Endodermal cell (in vitro differentiated cells): Measurements from ENCODE around the gene LIN9. TPM values are rescaled to one million over a fixed set of nuclear protein-coding genes. Genes with fewer than 3 reads are reported as not detected.
"Not testable (repeated sequence)": the region's sequence is repeated elsewhere in the genome, so short reads cannot be mapped to it uniquely, and the experiment has no call there.

ENCODE experiments used
- DNase-seq: peaks from one replicate; pipeline ENCODE4 v3.0.0-alpha.2; 2017
- H3K27ac ChIP-seq: 2 replicates; pipeline ENCODE4 v1.5.1; 2013; ENCODE audit warnings: mild to moderate bottlenecking, low read depth, low read length, moderate library complexity
- H3K27me3 ChIP-seq: 2 replicates; pipeline ENCODE4 v1.6.1; 2013; ENCODE audit warnings: mild to moderate bottlenecking, low read length, moderate library complexity; ENCODE audit not compliant: insufficient read depth, control insufficient read depth, poor library complexity, severe bottlenecking
- H3K36me3 ChIP-seq: 2 replicates; pipeline ENCODE4 v1.7.0; 2013; ENCODE audit warnings: mild to moderate bottlenecking, low read length, moderate library complexity; ENCODE audit not compliant: control insufficient read depth, insufficient read depth
- H3K4me1 ChIP-seq: one replicate; pipeline ENCODE4 v1.7.0; 2013; ENCODE audit warnings: low read length; ENCODE audit not compliant: control insufficient read depth, insufficient read depth
- H3K4me3 ChIP-seq: 2 replicates; pipeline ENCODE4 v1.5.1; 2013; ENCODE audit warnings: mild to moderate bottlenecking, low read length, moderate library complexity
- H3K9ac ChIP-seq: 2 replicates; pipeline ENCODE4 v1.6.1; 2013; ENCODE audit warnings: mild to moderate bottlenecking, low read length, moderate library complexity; ENCODE audit not compliant: poor library complexity, severe bottlenecking; ENCODE audit errors: extremely low read depth
- H3K9me3 ChIP-seq: 2 replicates; pipeline ENCODE4 v1.6.1; 2013; ENCODE audit warnings: mild to moderate bottlenecking, low read length, moderate library complexity; ENCODE audit not compliant: control insufficient read depth
- H3K27ac Mint-ChIP-seq: 2 replicates; pipeline ENCODE4 v1.8.0; 2020; ENCODE audit warnings: mixed read lengths
- H3K27me3 Mint-ChIP-seq: 2 replicates; pipeline ENCODE4 v1.8.0; 2021; ENCODE audit warnings: mild to moderate bottlenecking, mixed read lengths; ENCODE audit not compliant: insufficient read depth
- H3K36me3 Mint-ChIP-seq: 2 replicates; pipeline ENCODE4 v1.8.0; 2020; ENCODE audit warnings: low read depth, mixed read lengths
- H3K4me1 Mint-ChIP-seq: 2 replicates; pipeline ENCODE4 v1.8.0; 2020; ENCODE audit warnings: mixed read lengths
- H3K4me3 Mint-ChIP-seq: 2 replicates; pipeline ENCODE4 v1.8.0; 2020; ENCODE audit warnings: mild to moderate bottlenecking, moderate library complexity, mixed read lengths
- H3K9me3 Mint-ChIP-seq: 2 replicates; pipeline ENCODE4 v1.8.0; 2020; ENCODE audit warnings: mild to moderate bottlenecking, mixed read lengths
- WGBS, 2 experiments: methylation state at CpG; one replicate each; pipeline versions ENCODE4 v1.1.5 to v1.1.7; 2013; ENCODE audit warnings: missing lambda C conversion rate in 2 of 2, mixed read lengths in 1 of 2; ENCODE audit not compliant: insufficient coverage in 1 of 2, insufficient read length in 1 of 2; 5-methylcytosine and 5-hydroxymethylcytosine counted together
- total RNA-seq, 2 donors: library from RNA; stranded (reverse); fragmentation: NEBNext Ultra II Directional in 1 of 2; extraction: Animal tissue kit (Norgen Biotek cat#: 25700) in 1 of 2; gene quantifications; 2 replicates in 1 of 2; 3 replicates in 1 of 2; pipeline ENCODE4 v1.2.1, GENCODE V29; 2021
- TF ChIP-seq, protein P1 (sequence below): fragments of 200-600 bp; sonication (generic); conservative IDR thresholded peaks from 2 replicates; pipeline ENCODE4 v1.5.0; 2021; ENCODE audit warnings: antibody characterized with exemption, mild to moderate bottlenecking

LIN9 gene
- total RNA-seq, 2 donors from 2014 or later, result 9.9 to 11.3 TPM

DNA sequence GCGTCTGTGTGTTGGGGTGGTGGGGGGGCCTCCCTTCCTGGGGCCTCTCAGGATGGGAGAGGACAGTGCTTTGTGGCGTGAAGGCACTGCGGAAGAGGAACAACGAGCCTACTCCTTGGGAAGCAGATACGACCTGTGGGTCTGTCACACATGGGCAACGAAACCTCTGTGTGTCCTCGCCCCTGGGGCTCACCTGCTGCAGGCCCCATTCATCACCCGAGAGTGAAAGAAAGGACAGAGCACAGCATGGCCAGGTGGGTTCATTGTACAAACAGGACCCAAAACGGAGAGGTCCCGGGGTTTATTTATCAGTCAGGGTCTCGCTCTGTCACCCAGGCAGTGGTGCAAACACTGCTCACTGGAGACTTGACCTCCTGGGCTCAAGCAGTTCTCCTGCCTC is 40.1 kb upstream of the LIN9 start:
- DNase-seq, result no peak
- TF ChIP-seq, protein P1, sequence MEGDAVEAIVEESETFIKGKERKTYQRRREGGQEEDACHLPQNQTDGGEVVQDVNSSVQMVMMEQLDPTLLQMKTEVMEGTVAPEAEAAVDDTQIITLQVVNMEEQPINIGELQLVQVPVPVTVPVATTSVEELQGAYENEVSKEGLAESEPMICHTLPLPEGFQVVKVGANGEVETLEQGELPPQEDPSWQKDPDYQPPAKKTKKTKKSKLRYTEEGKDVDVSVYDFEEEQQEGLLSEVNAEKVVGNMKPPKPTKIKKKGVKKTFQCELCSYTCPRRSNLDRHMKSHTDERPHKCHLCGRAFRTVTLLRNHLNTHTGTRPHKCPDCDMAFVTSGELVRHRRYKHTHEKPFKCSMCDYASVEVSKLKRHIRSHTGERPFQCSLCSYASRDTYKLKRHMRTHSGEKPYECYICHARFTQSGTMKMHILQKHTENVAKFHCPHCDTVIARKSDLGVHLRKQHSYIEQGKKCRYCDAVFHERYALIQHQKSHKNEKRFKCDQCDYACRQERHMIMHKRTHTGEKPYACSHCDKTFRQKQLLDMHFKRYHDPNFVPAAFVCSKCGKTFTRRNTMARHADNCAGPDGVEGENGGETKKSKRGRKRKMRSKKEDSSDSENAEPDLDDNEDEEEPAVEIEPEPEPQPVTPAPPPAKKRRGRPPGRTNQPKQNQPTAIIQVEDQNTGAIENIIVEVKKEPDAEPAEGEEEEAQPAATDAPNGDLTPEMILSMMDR, result no peak
- H3K27ac Mint-ChIP-seq, result no peak overlapping the region

DNA sequence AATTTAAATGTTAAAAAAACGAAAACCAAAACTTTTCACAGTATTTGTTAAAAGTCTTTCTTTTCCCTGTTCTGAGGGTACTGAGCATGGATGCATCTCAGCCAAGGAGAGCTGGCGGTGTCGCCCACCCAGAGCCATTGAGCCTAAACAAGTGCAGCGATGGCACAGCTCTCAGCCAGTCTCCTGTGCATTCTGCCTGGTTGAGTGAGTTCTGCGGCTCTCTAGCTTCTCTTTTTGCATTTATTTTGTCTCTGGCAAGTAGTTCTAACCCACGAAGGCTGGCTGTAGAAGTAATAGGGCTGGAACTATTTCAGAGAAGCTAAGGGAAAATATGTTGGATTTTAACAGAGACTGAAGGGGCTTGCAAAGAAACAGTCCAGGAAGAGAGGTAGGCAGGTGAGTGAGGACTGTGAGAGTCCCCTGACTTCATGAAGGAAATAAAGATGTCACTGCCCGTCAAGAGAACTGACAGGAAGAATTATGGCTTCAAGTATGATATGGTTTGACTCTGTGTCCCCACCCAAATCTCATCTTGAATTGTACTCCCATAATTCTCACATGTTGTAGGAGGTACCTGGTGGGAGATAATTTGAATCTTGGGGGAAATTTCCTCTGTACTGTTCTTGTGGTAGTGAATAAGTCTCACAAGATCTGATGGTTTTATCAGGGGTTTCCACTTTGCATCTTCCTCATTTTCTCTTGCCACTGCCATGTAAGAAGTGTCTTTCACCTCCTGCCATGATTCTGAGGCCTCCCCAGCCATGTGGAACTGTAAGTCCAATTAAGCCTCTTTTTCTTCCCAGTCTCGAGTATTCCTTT is 35.7 kb upstream of the LIN9 start:
- no peaks in the 10 kb centered on the region for H3K36me3 Mint-ChIP-seq
- H3K36me3 ChIP-seq, result no peaks in the 10 kb centered on the region
- H3K9me3 ChIP-seq, result no peaks in the 10 kb centered on the region
- no peak overlapping the region for H3K27ac ChIP-seq
- H3K4me1 ChIP-seq, result no peaks in the 10 kb centered on the region
- H3K9ac ChIP-seq, result no peak overlapping the region
- DNase-seq, result no peak
- WGBS, 2 experiments, result 81 to 87% methylated on average over 3 to 8 of the region's 8 CpGs
- H3K27me3 ChIP-seq, result no peaks in the 10 kb centered on the region
- H3K4me1 Mint-ChIP-seq, result no peaks in the 10 kb centered on the region
- H3K9me3 Mint-ChIP-seq, result peaks cover 28% of the 10 kb centered on the region
- H3K27me3 Mint-ChIP-seq, result no peaks in the 10 kb centered on the region
- no peak overlapping the region for H3K4me3 ChIP-seq
- no peak overlapping the region for H3K4me3 Mint-ChIP-seq
- H3K27ac Mint-ChIP-seq, result no peak overlapping the region
- TF ChIP-seq, protein P1, result no peak

More for the DNA sequence above, 40.1 kb upstream of the LIN9 start:
- WGBS, 2 experiments, result 92 to 95% methylated on average over 11 of the region's 11 CpGs
- H3K27me3 ChIP-seq, result no peaks in the 10 kb centered on the region
- H3K36me3 Mint-ChIP-seq, result no peaks in the 10 kb centered on the region
- H3K4me3 ChIP-seq, result no peak overlapping the region
- no peaks in the 10 kb centered on the region for H3K9me3 Mint-ChIP-seq
- H3K9ac ChIP-seq, result no peak overlapping the region
- no peak overlapping the region for H3K27ac ChIP-seq
- peaks cover 3% of the 10 kb centered on the region for H3K4me1 ChIP-seq
- no peak overlapping the region for H3K4me3 Mint-ChIP-seq
- H3K4me1 Mint-ChIP-seq, result peaks cover 8% of the 10 kb centered on the region
- no peaks in the 10 kb centered on the region for H3K9me3 ChIP-seq
- H3K27me3 Mint-ChIP-seq, result no peaks in the 10 kb centered on the region
- H3K36me3 ChIP-seq, result no peaks in the 10 kb centered on the region

DNA sequence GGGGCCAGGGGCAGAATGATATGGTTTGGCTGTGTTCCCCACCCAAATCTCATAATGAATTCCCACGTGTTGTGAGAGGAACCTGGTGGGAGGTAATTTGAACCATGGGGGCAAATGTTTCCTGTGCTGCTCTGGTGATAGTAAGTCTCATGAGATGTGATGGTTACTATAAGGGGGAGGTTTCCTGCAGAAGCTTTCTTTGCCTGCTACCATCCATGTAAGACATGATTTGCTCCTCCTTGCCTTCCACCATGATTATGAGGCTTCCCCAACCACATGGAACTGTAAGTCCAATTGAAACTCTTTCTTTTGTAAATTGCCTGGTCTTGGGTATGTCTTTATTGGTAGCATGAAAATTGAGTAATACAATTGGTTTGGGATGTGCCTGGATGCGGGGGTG is 33.7 kb upstream of the LIN9 start:
- Mint-ChIP-seq H3K9me3 (peaks cover 28% of the 10 kb centered on the region), H3K27me3 (no peaks in the 10 kb centered on the region), H3K27ac (no peak overlapping the region), H3K4me3 (no peak overlapping the region), H3K36me3 (no peaks in the 10 kb centered on the region), H3K4me1 (no peaks in the 10 kb centered on the region)
- H3K4me3 ChIP-seq, result no peak overlapping the region
- H3K9ac ChIP-seq, result no peak overlapping the region
- 88% methylated on average over 1 of the region's 2 CpGs; no CpG with 5 or more reads in 1 of the 2 experiments for WGBS, 2 experiments
- no peaks in the 10 kb centered on the region for H3K36me3 ChIP-seq
- H3K4me1 ChIP-seq, result no peaks in the 10 kb centered on the region
- no peaks in the 10 kb centered on the region for H3K27me3 ChIP-seq
- H3K9me3 ChIP-seq, result no peaks in the 10 kb centered on the region
- TF ChIP-seq, protein P1, result no peak
- no peak for DNase-seq
- H3K27ac ChIP-seq, result no peak overlapping the region

DNA sequence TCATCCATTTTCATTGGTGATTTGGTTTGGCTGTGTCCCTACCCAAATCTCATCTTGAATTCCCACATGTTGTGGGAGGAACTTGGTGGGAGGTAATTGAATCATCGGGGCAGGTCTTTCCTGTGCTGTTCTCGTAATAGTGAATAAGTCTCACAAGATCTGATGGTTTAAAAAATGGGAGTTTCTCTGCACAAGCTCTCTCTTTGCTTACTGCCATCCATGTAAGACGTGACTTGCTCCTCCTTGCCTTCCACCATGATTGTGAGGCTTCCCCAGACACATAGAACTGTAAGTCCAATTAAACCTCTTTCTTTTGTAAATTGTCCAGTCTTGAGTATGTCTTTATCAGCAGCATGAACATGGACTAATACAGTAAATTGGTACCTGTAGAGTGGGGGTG is 31.1 kb upstream of the LIN9 start:
- not testable (repeated sequence) for DNase-seq, H3K4me1 Mint-ChIP-seq, H3K36me3 Mint-ChIP-seq, H3K36me3 ChIP-seq, H3K4me3 ChIP-seq, H3K9ac ChIP-seq, H3K27me3 ChIP-seq, H3K27me3 Mint-ChIP-seq, H3K4me1 ChIP-seq, H3K27ac Mint-ChIP-seq, H3K4me3 Mint-ChIP-seq, H3K27ac ChIP-seq, H3K9me3 ChIP-seq
- peaks cover 28% of the 10 kb centered on the region for H3K9me3 Mint-ChIP-seq
- WGBS, 2 experiments, result 87 to 100% methylated on average over 1 to 3 of the region's 3 CpGs
